ENCODE data around the gene CEP57. TPM values are rescaled to one million over a fixed set of nuclear protein-coding genes. Genes with fewer than 3 reads are reported as not detected.

CEP57 gene
- total and polyA plus RNA-seq, 2 of the 13 experiments (the other 11 are each of a cell fraction or from before 2014, with no cell fraction given) = 34.3 to 59.4 TPM

- TF ChIP-seq ZBTB26 (CRISPR knock-in tag; IDR thresholded peaks at IDR 0.05; ENCODE audit: borderline replicate concordance) = no peak
- TF ChIP-seq ZBTB43 (CRISPR knock-in tag; conservative IDR thresholded peaks at IDR 0.05) = no peak
- no peak for TF ChIP-seq ZBTB38 (CRISPR knock-in tag; IDR thresholded peaks at IDR 0.05)
- 0 out of 2 replicates have a peak, but pooled peaks have one; percentile 20 for TF ChIP-seq ZMYM4 (CRISPR knock-in tag; IDR thresholded peaks at IDR 0.05)
- TF ChIP-seq ATF6 (CRISPR knock-in tag; conservative IDR thresholded peaks at IDR 0.05) = no peak
- 0 out of 2 replicates have a peak, but pooled peaks have one; percentile 15 for TF ChIP-seq ATF2 (CRISPR knock-in tag; IDR thresholded peaks at IDR 0.05)
- TF ChIP-seq ZNF703 (CRISPR knock-in tag; IDR thresholded peaks at IDR 0.05; ENCODE audit: borderline replicate concordance) = no peak
- TF ChIP-seq NONO (IDR thresholded peaks at IDR 0.05) = no peak
- TF ChIP-seq NONO (CRISPR knock-in tag; conservative IDR thresholded peaks at IDR 0.05) = no peak
- TF ChIP-seq MIXL1 (CRISPR knock-in tag; IDR thresholded peaks at IDR 0.05) = 0 out of 2 replicates have a peak, but pooled peaks have one; percentile 9
- no peak for TF ChIP-seq ZNF678 (CRISPR knock-in tag; IDR thresholded peaks at IDR 0.05)
- TF ChIP-seq NFYC (CRISPR knock-in tag; IDR thresholded peaks at IDR 0.05) = no peak
- TF ChIP-seq MZF1 (CRISPR knock-in tag; IDR thresholded peaks at IDR 0.05; ENCODE audit: borderline replicate concordance) = no peak
- no peak for TF ChIP-seq LCORL (IDR thresholded peaks at IDR 0.05)
- no peak for TF ChIP-seq LCORL (CRISPR knock-in tag; IDR thresholded peaks at IDR 0.05)
- no peak for TF ChIP-seq RARG (CRISPR knock-in tag; IDR thresholded peaks at IDR 0.05; ENCODE audit: low read depth)
- TF ChIP-seq U2AF1 (optimal IDR thresholded peaks at IDR 0.05; ENCODE audit: low read depth, low read length) = no peak
- no peak for TF ChIP-seq CBFB (CRISPR knock-in tag; IDR thresholded peaks at IDR 0.05)
- no peak for TF ChIP-seq TRAFD1 (CRISPR knock-in tag; IDR thresholded peaks at IDR 0.05; ENCODE audit: borderline replicate concordance)
- no peak for TF ChIP-seq LRRFIP1 (CRISPR knock-in tag; conservative IDR thresholded peaks at IDR 0.05)
These were observed 59.0 kb downstream of the CEP57 start (continued) for GRCh38 chr11:95849087-95849825.
